ENCODE results near the gene LTV1.

LTV1 gene

GRCh38 chr6:143823548-143823947 lies 19.6 kb upstream of the LTV1 start:
- no peak overlapping the region for H3K4me3 ChIP-seq (replicated peaks in 1 of 2; ENCODE audit: low read depth in 2 of 2, low read length in 2 of 2)
- TF ChIP-seq CTCF (IDR thresholded peaks at IDR 0.05; ENCODE audit: low read depth, low read length): no peak
- DNase-seq (ENCODE audit: low read depth in 2 of 2): peak in 1 of 2 donors; percentile 46

GRCh38 chr6:143828572-143828971 lies 14.6 kb upstream of the LTV1 start:
- H3K4me3 ChIP-seq (replicated peaks in 1 of 2; ENCODE audit: low read depth in 2 of 2, low read length in 2 of 2): no peak overlapping the region
- DNase-seq (ENCODE audit: low read depth in 2 of 2): no peak
- TF ChIP-seq CTCF (IDR thresholded peaks at IDR 0.05; ENCODE audit: low read depth, low read length): no peak

- no peak for DNase-seq (ENCODE audit: low read depth in 2 of 2)
- no peak for TF ChIP-seq CTCF (IDR thresholded peaks at IDR 0.05; ENCODE audit: low read depth, low read length)
- H3K4me3 ChIP-seq (replicated peaks in 1 of 2; ENCODE audit: low read depth in 2 of 2, low read length in 2 of 2): no peak overlapping the region
Observed at GRCh38 chr6:143836150-143836549, 7.0 kb upstream of the LTV1 start.

- H3K4me3 ChIP-seq (replicated peaks in 1 of 2; ENCODE audit: low read depth in 2 of 2, low read length in 2 of 2): no peak overlapping the region
- DNase-seq (ENCODE audit: low read depth in 2 of 2): no peak
- TF ChIP-seq CTCF (IDR thresholded peaks at IDR 0.05; ENCODE audit: low read depth, low read length): no peak
Observed at GRCh38 chr6:143838395-143838794, 4.7 kb upstream of the LTV1 start.

GRCh38 chr6:143839196-143839595 lies 3.9 kb upstream of the LTV1 start:
- no peak overlapping the region for H3K4me3 ChIP-seq (replicated peaks in 1 of 2; ENCODE audit: low read depth in 2 of 2, low read length in 2 of 2)
- no peak for DNase-seq (ENCODE audit: low read depth in 2 of 2)
- no peak for TF ChIP-seq CTCF (IDR thresholded peaks at IDR 0.05; ENCODE audit: low read depth, low read length)

GRCh38 chr6:143840595-143841265 lies 2.4 kb upstream of the LTV1 start:
- TF ChIP-seq CTCF (IDR thresholded peaks at IDR 0.05; ENCODE audit: low read depth, low read length): no peak
- H3K4me3 ChIP-seq (replicated peaks in 1 of 2; ENCODE audit: low read depth in 2 of 2, low read length in 2 of 2): no peak overlapping the region
- DNase-seq (ENCODE audit: low read depth in 2 of 2): peak in 1 of 2 donors; percentile 7

GRCh38 chr6:143842461-143842901 lies 657 bp upstream of the LTV1 start:
- TF ChIP-seq CTCF (IDR thresholded peaks at IDR 0.05; ENCODE audit: low read depth, low read length): no peak
- DNase-seq (ENCODE audit: low read depth in 2 of 2): no peak
- peak overlapping the region; percentile 87 to 96 for H3K4me3 ChIP-seq (replicated peaks in 1 of 2; ENCODE audit: low read depth in 2 of 2, low read length in 2 of 2)
